Dendritic cell treated with granulocyte-macrophage colony-stimulating factor and Interleukin-4, amounts not matched to agents 40 ng/mL and 50 ng/mL, for 4 days (primary cell): ENCODE measurements around the gene SPATA31D1.
"Not testable (repeated sequence)": the region's sequence is repeated elsewhere in the genome, so short reads cannot be mapped to it uniquely, and the experiment has no call there.

ENCODE experiments used
- H3K27ac Mint-ChIP-seq: one replicate; pipeline ENCODE4 v1.8.0; 2022; ENCODE audit warnings: mild to moderate bottlenecking, mixed read lengths
- H3K27me3 Mint-ChIP-seq: one replicate; pipeline ENCODE4 v1.8.0; 2022; ENCODE audit warnings: mild to moderate bottlenecking, mixed read lengths
- H3K36me3 Mint-ChIP-seq: one replicate; pipeline ENCODE4 v1.8.0; 2022; ENCODE audit warnings: low read depth, mixed read lengths
- H3K4me1 Mint-ChIP-seq: one replicate; pipeline ENCODE4 v1.8.0; 2022; ENCODE audit warnings: low read depth, mixed read lengths
- H3K4me3 Mint-ChIP-seq: one replicate; pipeline ENCODE4 v1.8.0; 2022; ENCODE audit warnings: mild to moderate bottlenecking, moderate library complexity, mixed read lengths
- H3K9me3 Mint-ChIP-seq: one replicate; pipeline ENCODE4 v1.8.0; 2022; ENCODE audit warnings: mixed read lengths
- intact Hi-C: fragments of 100-400 bp; cut with micrococcal nuclease; formaldehyde crosslinking; loops from one replicate; pipeline ENCODE4 v1.15.0; 2022

Gene SPATA31D1

DNA sequence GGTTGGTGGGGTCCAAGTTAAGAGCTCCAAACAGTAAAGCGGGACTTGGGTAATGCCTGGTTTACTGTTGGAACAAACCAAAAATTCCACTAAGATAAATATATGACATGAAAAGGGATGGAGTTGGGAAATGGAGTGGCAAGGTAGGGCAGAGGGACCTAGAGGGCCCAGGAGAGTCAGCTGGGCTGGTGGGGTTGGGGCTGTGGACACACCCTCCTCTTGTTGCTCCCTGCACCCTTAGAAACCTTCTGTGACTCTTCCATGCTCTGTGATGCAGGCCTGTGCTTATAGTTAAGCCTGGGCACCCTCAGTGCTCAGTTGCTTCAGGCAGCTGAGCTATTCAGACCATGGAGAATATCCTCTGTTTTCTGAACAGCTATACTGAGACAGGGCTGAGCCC, at the start of gene SPATA31D1:
Gene SPATA31D1 (plus strand): TSS at position 301 of the 400 bp plus-strand sequence. CDS start 47 bp downstream, at position 348.
- H3K36me3 Mint-ChIP-seq, H3K4me1 Mint-ChIP-seq, H3K27me3 Mint-ChIP-seq, intact Hi-C loops, H3K27ac Mint-ChIP-seq, H3K4me3 Mint-ChIP-seq: not testable (repeated sequence)
- H3K9me3 Mint-ChIP-seq: peaks cover 39% of the 10 kb centered on the region

DNA sequence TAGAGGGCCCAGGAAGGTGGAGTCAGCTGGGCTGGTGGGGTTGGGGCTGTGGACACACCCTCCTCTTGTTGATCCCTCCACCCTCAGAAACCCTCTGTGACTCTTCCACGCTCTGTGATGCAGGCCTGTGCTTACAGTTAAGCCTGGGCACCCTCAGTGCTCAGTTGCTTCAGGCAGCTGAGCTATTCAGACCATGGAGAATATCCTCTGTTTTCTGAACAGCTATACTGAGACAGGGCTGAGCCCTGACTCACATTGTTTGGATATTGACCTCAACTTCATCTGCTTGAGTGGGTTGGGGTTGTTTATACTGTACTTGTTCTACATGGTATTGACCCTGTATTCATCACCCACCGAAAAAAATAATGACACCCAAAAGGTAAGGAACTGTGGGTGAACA, 45.2 kb upstream of the SPATA31D1 start, which contains the start of gene SPATA31D3:
Gene SPATA31D3 (plus strand): TSS at position 108 of the 400 bp plus-strand sequence. CDS start 86 bp downstream, at position 194.
- H3K27ac Mint-ChIP-seq, H3K4me3 Mint-ChIP-seq, H3K36me3 Mint-ChIP-seq, H3K4me1 Mint-ChIP-seq, intact Hi-C loops, H3K9me3 Mint-ChIP-seq, H3K27me3 Mint-ChIP-seq: not testable (repeated sequence)

DNA sequence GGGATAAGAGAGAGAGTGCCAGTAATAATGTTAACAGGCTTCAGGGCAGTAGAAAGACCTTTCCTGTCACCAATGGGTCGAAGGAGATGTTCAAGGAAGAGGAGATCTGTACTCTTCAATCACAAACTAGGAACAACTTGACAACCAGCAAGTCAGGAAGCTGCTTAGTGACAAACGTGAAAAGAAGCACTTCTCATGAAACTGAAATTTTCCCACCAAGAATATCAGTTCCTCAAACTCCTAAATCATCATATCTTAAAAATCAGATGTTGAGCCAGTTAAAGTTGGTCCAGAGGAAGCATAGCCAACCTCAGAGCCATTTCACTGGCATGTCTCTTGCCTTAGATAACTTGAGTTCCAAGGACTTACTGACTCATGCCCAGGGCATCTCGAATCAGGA, 39.9 kb upstream of the SPATA31D1 start:
- H3K27me3 Mint-ChIP-seq, intact Hi-C loops, H3K4me1 Mint-ChIP-seq: not testable (repeated sequence)

DNA sequence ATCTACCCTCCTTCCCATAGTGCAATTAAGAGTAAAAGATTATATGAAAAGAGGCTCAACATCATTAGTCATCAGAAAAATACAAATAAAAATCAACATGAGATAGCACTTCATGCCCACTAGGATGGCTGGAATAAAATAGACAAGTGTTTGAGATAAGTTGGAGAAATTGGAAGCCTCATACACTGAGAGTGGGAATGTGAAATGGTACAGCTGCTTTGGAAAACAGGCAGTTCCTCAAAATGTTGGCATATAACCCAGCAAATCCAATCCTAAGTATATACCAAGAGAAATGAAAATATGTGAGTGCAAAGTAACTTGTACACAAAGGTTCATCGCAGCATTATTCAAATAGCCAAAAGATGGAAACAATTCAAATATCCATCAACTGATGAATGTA, 35.5 kb upstream of the SPATA31D1 start:
- H3K27ac Mint-ChIP-seq: no peak overlapping the region
- H3K4me3 Mint-ChIP-seq: no peak overlapping the region
- peaks cover 66% of the 10 kb centered on the region for H3K9me3 Mint-ChIP-seq
- intact Hi-C loops: no loop called here
- H3K4me1 Mint-ChIP-seq: no peaks in the 10 kb centered on the region
- H3K27me3 Mint-ChIP-seq: no peaks in the 10 kb centered on the region
- H3K36me3 Mint-ChIP-seq: no peaks in the 10 kb centered on the region

More for the DNA sequence above, 39.9 kb upstream of the SPATA31D1 start:
- not testable (repeated sequence) for H3K36me3 Mint-ChIP-seq, H3K4me3 Mint-ChIP-seq, H3K27ac Mint-ChIP-seq
- H3K9me3 Mint-ChIP-seq: peaks cover 27% of the 10 kb centered on the region

DNA sequence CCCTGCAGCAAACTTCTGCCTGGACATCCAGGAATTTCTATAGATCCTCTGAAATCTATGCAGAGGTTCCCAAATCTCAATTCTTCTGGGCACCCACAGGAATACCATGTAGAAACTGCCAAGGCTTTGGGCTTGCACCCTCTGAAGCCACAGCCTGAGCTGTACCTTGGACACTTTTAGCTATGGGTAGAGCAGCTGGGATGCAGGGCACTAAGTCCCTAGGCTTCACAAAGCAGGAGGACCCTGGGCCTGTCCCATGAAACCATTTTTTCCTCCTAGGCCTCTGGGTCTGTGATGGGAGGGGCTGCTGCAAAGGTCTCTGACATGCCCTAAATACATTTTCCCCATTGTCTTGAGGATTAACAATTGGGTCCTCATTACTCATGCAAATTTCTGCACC, 32.9 kb upstream of the SPATA31D1 start:
- intact Hi-C loops: no loop called here

DNA sequence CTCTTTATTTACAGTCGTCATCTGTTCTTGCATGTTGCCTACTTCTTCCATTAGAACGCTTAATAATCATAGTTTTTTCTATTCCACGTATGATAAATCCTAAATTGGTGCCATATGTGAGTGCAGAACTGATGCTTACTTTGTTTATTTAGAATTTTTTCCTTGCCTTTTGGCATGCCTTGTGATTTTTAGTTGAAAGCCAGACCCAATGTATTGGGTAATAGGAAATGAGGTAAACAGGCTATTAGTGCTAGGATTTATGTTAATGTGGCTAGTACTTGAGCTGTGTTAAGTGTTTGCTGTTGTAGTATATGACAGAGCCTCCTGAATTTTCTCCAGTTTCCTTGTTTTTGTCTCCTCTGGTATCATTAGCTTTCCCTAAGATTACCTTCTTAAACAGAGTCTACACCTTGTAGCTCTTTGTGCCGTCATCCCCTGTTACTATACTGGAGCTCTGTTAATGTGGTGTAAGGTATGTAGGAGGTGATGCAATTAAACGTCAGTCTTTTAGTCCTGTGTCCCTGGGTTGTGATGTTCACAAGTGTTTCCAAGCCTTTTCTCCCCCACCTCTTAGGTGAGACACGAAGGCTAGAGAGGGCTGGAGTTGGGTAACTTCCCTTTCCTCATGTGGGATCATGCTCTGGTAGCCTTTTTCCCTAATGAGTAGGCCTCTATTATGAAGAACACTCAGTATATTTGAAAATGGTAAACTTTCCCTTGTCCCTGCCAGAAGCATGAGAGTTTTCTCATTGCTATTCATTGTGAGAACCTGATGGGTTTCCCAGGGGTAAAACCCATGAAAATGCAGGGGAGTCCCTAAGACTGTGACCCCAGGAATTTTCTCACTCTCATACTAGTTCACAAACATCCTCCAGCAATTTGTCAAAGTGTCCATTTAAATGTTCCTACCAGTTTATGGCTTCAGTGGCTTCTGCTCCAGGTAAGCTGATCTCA, 24.1 kb upstream of the SPATA31D1 start:
- H3K27me3 Mint-ChIP-seq: no peaks in the 10 kb centered on the region
- H3K36me3 Mint-ChIP-seq: no peaks in the 10 kb centered on the region
- H3K9me3 Mint-ChIP-seq: peaks cover 33% of the 10 kb centered on the region
- intact Hi-C loops: no loop called here
- no peaks in the 10 kb centered on the region for H3K4me1 Mint-ChIP-seq
- no peak overlapping the region for H3K4me3 Mint-ChIP-seq
- no peak overlapping the region for H3K27ac Mint-ChIP-seq

More for the DNA sequence above, 32.9 kb upstream of the SPATA31D1 start:
- H3K27me3 Mint-ChIP-seq: no peaks in the 10 kb centered on the region
- peaks cover 64% of the 10 kb centered on the region for H3K9me3 Mint-ChIP-seq
- H3K4me1 Mint-ChIP-seq: no peaks in the 10 kb centered on the region
- no peak overlapping the region for H3K27ac Mint-ChIP-seq
- H3K36me3 Mint-ChIP-seq: no peaks in the 10 kb centered on the region
- no peak overlapping the region for H3K4me3 Mint-ChIP-seq

DNA sequence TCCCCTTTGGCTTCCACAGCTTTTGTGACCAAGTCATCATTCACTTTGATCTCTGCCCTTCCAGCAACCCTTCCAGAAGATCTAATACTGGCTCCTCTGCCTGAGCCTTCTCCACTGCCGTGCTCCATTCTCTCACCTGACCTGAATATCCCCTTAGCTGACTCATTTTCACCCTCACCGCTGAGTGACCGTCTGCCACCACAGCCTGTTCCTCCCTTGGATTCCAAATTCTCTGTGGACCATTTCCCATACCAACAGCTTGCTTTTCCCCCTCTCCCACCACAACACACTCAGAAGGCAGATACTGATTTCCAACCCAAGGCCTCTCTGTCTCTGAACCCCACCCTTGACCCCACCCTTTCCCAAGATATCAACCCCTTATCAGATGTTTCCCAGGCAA, 20.5 kb upstream of the SPATA31D1 start:
- H3K36me3 Mint-ChIP-seq: no peaks in the 10 kb centered on the region
- no peak overlapping the region for H3K4me3 Mint-ChIP-seq
- no peak overlapping the region for H3K27ac Mint-ChIP-seq
- no peaks in the 10 kb centered on the region for H3K27me3 Mint-ChIP-seq
- H3K9me3 Mint-ChIP-seq: peaks cover 56% of the 10 kb centered on the region
- intact Hi-C loops: no loop called here
- H3K4me1 Mint-ChIP-seq: no peaks in the 10 kb centered on the region

DNA sequence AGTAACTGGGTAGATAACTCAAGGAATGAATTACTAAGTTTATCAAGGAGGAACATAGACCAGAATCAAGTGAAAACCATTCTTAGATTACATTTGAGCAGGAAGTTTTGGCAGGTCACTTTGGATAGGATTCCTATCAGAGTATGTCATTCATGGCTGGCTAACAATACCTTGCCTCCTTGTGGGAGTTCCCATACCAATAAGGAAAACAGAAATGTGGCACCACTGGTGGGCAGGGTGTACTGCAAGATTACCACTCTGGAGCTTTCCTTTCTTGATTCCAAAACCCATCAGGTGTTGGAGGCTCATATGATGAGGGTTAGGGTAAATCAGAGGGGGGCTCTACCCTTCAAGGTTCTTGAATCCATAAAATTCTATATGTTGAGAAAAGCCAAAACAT, 18.6 kb upstream of the SPATA31D1 start:
- Mint-ChIP-seq H3K27me3 (no peaks in the 10 kb centered on the region), H3K9me3 (peaks cover 64% of the 10 kb centered on the region)
- intact Hi-C loops: no loop called here

DNA sequence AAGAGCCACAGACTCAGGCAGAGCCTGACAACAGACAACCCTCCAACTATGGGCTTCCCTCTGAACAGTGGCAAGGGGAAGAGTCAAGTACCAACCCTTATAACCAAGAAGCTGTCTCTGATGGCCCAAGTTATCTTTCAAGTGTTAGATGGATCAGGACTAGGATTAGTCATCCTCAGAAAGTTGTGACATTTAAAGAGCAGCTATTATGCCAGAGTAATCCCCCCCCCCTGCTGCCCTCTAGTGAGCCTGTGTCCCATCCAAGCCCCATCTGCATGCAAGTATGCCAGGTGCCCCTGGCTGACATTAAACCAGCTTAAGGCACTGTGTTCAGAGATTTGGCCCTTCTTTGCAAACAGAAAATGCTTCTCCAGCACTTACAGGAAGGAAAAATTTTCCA, 16.8 kb upstream of the SPATA31D1 start:
- Mint-ChIP-seq H3K27ac (no peak overlapping the region), H3K4me1 (no peaks in the 10 kb centered on the region), H3K27me3 (no peaks in the 10 kb centered on the region), H3K9me3 (peaks cover 73% of the 10 kb centered on the region), H3K4me3 (no peak overlapping the region), H3K36me3 (no peaks in the 10 kb centered on the region)
- intact Hi-C loops: no loop called here

More for the DNA sequence above, 18.6 kb upstream of the SPATA31D1 start:
- H3K4me1 Mint-ChIP-seq: no peaks in the 10 kb centered on the region
- H3K27ac Mint-ChIP-seq: no peak overlapping the region
- no peak overlapping the region for H3K4me3 Mint-ChIP-seq
- no peaks in the 10 kb centered on the region for H3K36me3 Mint-ChIP-seq

DNA sequence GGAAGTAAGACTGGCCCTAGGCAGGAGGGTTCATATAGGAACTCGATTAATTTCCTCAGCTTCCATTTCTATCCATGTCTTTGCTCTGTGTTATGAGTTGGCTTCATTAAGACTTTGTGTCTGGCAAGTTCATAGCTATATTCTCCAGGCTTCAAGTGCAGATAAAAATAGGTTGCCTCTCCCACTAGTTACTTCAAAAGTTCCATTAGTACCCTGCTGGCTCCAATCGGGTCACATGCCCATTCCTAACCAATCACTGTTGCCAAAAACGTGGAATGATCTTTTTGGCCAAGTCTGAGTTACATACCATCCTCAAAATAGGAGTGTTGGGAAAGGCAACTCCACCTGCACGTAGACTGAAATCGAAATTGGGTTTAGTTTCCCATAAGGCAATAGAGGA, 13.8 kb upstream of the SPATA31D1 start:
- peaks cover 56% of the 10 kb centered on the region for H3K9me3 Mint-ChIP-seq

DNA sequence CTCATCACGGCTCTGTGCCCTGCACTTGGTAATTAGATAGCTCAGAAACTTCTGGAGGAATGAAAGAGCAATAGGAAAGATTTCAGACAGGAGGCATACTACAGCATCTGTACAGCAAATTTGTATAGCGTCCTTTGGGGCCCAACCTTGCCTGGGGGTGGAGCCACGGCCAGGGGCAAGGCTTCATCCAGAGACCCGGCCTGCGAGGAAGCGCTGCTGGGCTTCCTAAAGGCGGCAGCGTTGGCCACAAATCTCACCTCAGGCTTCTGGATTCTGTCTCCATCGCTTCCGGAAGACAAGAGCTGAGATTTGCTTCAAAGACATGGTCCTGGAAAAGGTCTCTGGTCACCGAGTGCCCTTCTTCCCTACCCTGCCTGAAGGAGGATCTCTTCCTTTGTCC, 12.2 kb upstream of the SPATA31D1 start:
- H3K36me3 Mint-ChIP-seq: no peaks in the 10 kb centered on the region
- intact Hi-C loops: no loop called here
- H3K27ac Mint-ChIP-seq: no peak overlapping the region
- no peaks in the 10 kb centered on the region for H3K4me1 Mint-ChIP-seq
- H3K27me3 Mint-ChIP-seq: no peaks in the 10 kb centered on the region
- H3K4me3 Mint-ChIP-seq: no peak overlapping the region
- H3K9me3 Mint-ChIP-seq: peaks cover 43% of the 10 kb centered on the region

More for the DNA sequence above, 13.8 kb upstream of the SPATA31D1 start:
- no peak overlapping the region for H3K4me3 Mint-ChIP-seq
- no peaks in the 10 kb centered on the region for H3K27me3 Mint-ChIP-seq
- H3K27ac Mint-ChIP-seq: no peak overlapping the region
- H3K36me3 Mint-ChIP-seq: no peaks in the 10 kb centered on the region
- intact Hi-C loops: no loop called here
- no peaks in the 10 kb centered on the region for H3K4me1 Mint-ChIP-seq

DNA sequence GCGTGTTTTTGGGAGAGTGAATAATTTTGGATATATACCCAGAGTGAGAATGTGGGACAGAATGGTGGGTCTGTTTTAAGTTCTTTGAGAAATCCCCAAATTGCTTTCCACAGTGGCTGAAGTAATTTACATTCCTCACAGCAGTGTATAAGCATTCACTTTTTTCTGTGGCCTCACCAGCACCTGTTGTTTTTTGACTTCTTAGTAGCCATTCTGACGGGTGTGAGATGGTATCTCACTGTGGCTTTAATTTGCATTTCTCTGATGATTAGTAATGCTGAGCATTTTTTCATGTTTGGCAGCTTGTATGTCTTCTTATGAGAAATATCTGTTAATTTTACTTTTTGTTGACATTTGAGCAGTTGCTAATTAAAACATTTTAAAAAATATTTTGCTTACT, 9.4 kb upstream of the SPATA31D1 start:
- intact Hi-C loops: no loop called here
- no peaks in the 10 kb centered on the region for H3K27me3 Mint-ChIP-seq
- H3K4me3 Mint-ChIP-seq: no peak overlapping the region
- no peaks in the 10 kb centered on the region for H3K4me1 Mint-ChIP-seq
- no peak overlapping the region for H3K27ac Mint-ChIP-seq
- peaks cover 27% of the 10 kb centered on the region for H3K9me3 Mint-ChIP-seq
- no peaks in the 10 kb centered on the region for H3K36me3 Mint-ChIP-seq

DNA sequence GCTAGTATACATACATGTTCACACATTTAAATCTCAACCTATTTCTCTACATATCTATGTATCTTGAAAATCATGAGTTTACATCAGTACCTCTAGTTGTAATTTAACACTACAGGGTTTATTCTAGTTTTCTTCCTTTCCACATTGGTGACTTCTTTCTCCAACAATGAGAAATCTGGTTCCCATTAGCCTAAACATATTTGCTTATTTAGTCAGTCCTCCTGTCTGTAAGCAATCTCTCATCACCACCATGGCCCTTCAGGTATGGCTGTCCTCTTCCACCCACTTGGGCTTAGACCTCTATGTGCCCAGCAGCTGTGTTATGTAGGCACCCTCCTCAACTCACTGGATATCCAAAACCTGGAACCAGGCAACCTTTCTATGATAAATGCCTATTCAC, 8.0 kb upstream of the SPATA31D1 start:
- no peaks in the 10 kb centered on the region for H3K4me1 Mint-ChIP-seq
- H3K9me3 Mint-ChIP-seq: peaks cover 18% of the 10 kb centered on the region
- H3K27ac Mint-ChIP-seq: no peak overlapping the region
- H3K36me3 Mint-ChIP-seq: no peaks in the 10 kb centered on the region
- H3K27me3 Mint-ChIP-seq: no peaks in the 10 kb centered on the region
- intact Hi-C loops: no loop called here
- no peak overlapping the region for H3K4me3 Mint-ChIP-seq

DNA sequence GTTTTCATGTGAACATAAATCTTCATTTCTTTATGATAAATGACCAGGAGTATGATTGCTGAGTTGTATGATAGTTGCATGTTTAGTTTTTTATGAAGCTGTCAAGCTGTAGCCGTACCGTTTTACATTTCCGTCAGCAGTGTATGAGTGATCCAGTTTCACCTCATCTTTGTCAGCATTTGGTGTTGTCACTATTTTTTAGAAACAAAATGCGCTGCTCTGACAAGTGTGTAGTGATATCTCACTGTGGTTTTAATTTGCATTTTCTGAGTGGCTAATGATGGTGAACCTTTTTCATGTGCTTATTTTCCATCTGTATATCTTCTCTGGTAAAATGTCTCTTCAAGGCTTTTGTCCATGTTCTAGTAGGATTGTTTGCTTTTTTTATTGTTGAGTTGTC, 6.7 kb upstream of the SPATA31D1 start:
- peaks cover 14% of the 10 kb centered on the region for H3K9me3 Mint-ChIP-seq
- no peak overlapping the region for H3K27ac Mint-ChIP-seq
- no peaks in the 10 kb centered on the region for H3K27me3 Mint-ChIP-seq
- H3K36me3 Mint-ChIP-seq: no peaks in the 10 kb centered on the region
- no peak overlapping the region for H3K4me3 Mint-ChIP-seq
- H3K4me1 Mint-ChIP-seq: no peaks in the 10 kb centered on the region
- intact Hi-C loops: no loop called here
